Brain microvascular endothelial cell (primary cell): ENCODE measurements around the gene MBOAT2.
A peak's percentile ranks its signal among the peaks of the same experiment; 100 is the strongest.

ENCODE experiments used
- DNase-seq: peaks from one replicate; pipeline ENCODE4 v3.0.0-alpha.2; 2020
- H3K27ac ChIP-seq: fragments of 250-450 bp; sonication (Bioruptor Pico); 2 replicates; pipeline ENCODE4 v1.5.1; 2020; ENCODE audit warnings: mild to moderate bottlenecking, moderate library complexity
- H3K27me3 ChIP-seq: fragments of 250-450 bp; sonication (Bioruptor Pico); replicated peaks from 2 replicates; pipeline ENCODE4 v1.5.1; 2020; ENCODE audit warnings: mild to moderate bottlenecking
- H3K36me3 ChIP-seq: fragments of 250-450 bp; sonication (Bioruptor Pico); replicated peaks from 2 replicates; pipeline ENCODE4 v1.5.1; 2020; ENCODE audit warnings: mild to moderate bottlenecking
- H3K4me3 ChIP-seq: 2 replicates; pipeline ENCODE4 v1.5.1; 2011; ENCODE audit warnings: low read depth, mild to moderate bottlenecking, control low read depth, low read length, moderate library complexity
- in situ Hi-C: cut with HindIII; loops from 2 replicates; pipeline ENCODE4 v1.10.0; 2017; ENCODE audit warnings: low sequenced_read_pairs, low pct_ligation_motif_present
- TF ChIP-seq, protein P1 (sequence below): IDR thresholded peaks from 2 replicates; pipeline ENCODE4 v1.5.1; 2011; ENCODE audit warnings: low read depth, mild to moderate bottlenecking, moderate library complexity, low read length, control low read depth, inconsistent platforms; ENCODE audit errors: missing control alignments

The MBOAT2 gene

DNA sequence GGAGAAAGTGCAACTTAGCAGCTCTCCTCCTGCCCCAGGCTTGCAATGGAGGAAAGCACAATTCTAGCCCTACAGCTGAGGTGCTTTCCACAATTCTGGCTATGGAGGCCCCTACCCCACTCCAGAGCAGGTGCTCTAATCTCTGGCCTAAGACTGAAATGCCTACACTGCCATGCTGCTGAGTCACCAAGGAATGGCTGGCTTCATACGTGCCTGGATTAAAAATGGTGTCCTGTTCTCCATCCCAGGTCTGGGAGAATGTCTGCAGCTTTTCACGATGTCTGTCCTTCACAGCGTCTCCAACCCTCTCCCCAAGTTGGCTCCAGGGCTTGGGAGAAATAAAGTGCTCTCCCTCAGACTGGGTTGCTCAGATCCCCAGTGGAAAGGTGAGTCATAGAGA, 48.5 kb downstream of the MBOAT2 start:
- no peaks in the 10 kb centered on the region for H3K27me3 ChIP-seq
- TF ChIP-seq, protein P1, sequence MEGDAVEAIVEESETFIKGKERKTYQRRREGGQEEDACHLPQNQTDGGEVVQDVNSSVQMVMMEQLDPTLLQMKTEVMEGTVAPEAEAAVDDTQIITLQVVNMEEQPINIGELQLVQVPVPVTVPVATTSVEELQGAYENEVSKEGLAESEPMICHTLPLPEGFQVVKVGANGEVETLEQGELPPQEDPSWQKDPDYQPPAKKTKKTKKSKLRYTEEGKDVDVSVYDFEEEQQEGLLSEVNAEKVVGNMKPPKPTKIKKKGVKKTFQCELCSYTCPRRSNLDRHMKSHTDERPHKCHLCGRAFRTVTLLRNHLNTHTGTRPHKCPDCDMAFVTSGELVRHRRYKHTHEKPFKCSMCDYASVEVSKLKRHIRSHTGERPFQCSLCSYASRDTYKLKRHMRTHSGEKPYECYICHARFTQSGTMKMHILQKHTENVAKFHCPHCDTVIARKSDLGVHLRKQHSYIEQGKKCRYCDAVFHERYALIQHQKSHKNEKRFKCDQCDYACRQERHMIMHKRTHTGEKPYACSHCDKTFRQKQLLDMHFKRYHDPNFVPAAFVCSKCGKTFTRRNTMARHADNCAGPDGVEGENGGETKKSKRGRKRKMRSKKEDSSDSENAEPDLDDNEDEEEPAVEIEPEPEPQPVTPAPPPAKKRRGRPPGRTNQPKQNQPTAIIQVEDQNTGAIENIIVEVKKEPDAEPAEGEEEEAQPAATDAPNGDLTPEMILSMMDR, result no peak
- H3K4me3 ChIP-seq, result no peak overlapping the region
- H3K27ac ChIP-seq, result no peak overlapping the region
- in situ Hi-C loops, result no loop called here
- H3K36me3 ChIP-seq, result no peaks in the 10 kb centered on the region
- peak; percentile 3 for DNase-seq

DNA sequence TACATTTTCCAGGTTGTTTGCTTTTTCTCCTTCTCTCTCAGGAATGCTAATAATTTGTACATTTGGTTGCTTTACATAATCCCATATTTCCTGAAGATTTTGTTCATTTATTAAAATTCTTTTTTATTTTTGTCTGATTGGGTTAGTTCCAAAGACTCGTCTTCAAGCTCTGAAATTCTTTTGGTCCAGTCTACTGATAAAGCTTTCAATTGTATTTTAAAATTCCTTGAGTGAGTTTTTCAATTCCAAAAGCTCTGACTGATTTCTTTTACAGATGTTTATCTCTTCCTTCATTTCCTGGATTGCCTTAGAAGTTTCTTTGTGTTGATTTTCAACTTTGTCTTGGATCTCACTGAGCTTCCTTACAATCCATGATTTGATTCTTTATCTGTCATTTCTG, 50.0 kb downstream of the MBOAT2 start:
- in situ Hi-C loops, result no loop called here

GRCh38 chr2:8939486-8940114, 63.9 kb downstream of the MBOAT2 start:
- Histone ChIP-seq H3K27me3 (no peaks in the 10 kb centered on the region), H3K27ac (no peak overlapping the region), H3K4me3 (no peak overlapping the region), H3K36me3 (peaks cover 16% of the 10 kb centered on the region)
- DNase-seq, result no peak
- TF ChIP-seq, protein P1, result no peak
- in situ Hi-C loops, result no loop called here

More for the DNA sequence above, 50.0 kb downstream of the MBOAT2 start:
- Histone ChIP-seq H3K27ac (no peak overlapping the region), H3K4me3 (no peak overlapping the region), H3K36me3 (no peaks in the 10 kb centered on the region), H3K27me3 (no peaks in the 10 kb centered on the region)
- DNase-seq, result no peak
- TF ChIP-seq, protein P1, result no peak

DNA sequence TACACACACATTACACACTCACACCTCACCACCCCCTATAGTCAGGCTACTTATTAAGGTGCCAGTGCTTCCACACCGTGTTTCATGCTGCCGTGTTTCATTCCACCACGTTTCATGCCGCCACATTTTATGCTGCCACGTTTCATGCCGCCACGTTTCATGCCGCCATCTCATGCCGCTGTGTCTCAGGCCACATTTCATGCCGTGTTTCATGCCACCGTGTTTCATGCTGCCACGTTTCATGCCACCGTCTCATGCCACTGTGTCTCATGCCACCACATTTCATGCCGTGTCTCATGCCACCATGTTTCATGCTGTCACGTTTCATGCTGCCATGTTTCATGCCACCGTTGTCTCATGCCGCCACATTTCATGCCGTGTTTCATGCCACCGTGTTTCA, 65.1 kb downstream of the MBOAT2 start:
- DNase-seq, result no peak
- TF ChIP-seq, protein P1, result no peak
- no peaks in the 10 kb centered on the region for H3K27me3 ChIP-seq
- H3K4me3 ChIP-seq, result no peak overlapping the region
- H3K27ac ChIP-seq, result no peak overlapping the region
- in situ Hi-C loops, result no loop called here
- H3K36me3 ChIP-seq, result peaks cover 16% of the 10 kb centered on the region

DNA sequence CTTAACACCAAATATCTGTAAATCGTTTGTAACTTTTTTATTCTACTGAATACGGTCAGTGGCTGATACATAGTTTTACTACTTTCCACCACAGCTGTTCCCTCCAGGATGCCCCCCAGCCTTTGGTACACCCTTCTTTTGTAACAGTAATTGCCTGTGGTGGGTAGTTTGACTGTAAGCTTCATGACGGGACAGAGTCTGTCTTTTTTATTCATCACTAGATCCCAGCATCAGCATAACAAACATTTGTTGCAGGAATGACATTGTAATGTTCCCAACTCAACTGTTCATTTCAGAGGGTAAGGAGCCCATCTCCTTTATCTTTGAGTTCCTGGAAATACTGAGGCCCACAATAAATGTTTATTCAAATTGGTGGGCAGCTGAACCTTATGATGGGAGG, 67.5 kb downstream of the MBOAT2 start:
- in situ Hi-C loops, result no loop called here
- Histone ChIP-seq H3K36me3 (peaks cover 13% of the 10 kb centered on the region), H3K4me3 (no peak overlapping the region), H3K27ac (no peak overlapping the region), H3K27me3 (no peaks in the 10 kb centered on the region)
- DNase-seq, result no peak
- TF ChIP-seq, protein P1, result no peak

DNA sequence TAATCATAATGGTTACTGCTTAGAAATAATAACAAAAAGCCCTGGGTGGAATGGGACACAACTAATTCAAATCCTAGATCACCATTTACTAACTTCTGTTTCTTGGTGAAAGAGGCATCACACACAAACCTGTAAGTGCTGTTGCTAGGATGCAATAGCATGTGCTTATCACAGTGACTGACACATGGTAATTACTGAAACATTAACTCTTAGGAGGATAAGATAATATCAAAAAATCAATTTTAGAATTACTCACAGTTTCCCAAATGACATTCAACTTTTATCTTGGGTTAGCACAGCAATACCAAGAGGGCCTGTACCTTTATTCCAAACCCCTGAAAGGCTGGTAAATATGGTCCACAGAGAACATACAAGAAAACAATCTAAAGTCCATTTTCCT, 69.1 kb downstream of the MBOAT2 start:
- Histone ChIP-seq H3K36me3 (peaks cover 10% of the 10 kb centered on the region), H3K4me3 (no peak overlapping the region), H3K27me3 (no peaks in the 10 kb centered on the region), H3K27ac (no peak overlapping the region)
- in situ Hi-C loops, result no loop called here
- DNase-seq, result no peak
- TF ChIP-seq, protein P1, result no peak
